OCI-LY3 (cell line): ENCODE data around the gene PROSER1.
A peak's percentile ranks its signal among the peaks of the same experiment; 100 is the strongest.

Experiments
- H2AFZ ChIP-seq: fragments of 200-600, 300-600 bp; shearing (Covaris generic); 2 replicates; pipeline ENCODE4 v1.6.0; 2014; ENCODE audit warnings: antibody characterized with exemption, low read depth, low read length
- H3K27ac ChIP-seq: fragments of 200-600, 300-600 bp; sonication (generic); 2 replicates; pipeline ENCODE4 v1.5.1; 2014; ENCODE audit warnings: mild to moderate bottlenecking, low read length, moderate library complexity, mixed read lengths
- H3K27me3 ChIP-seq: fragments of 200-600, 300-600 bp; sonication (generic); 2 replicates; pipeline ENCODE4 v1.6.1; 2014; ENCODE audit warnings: low read depth, low read length, mixed read lengths
- H3K36me3 ChIP-seq: fragments of 200-600, 300-600 bp; sonication (generic); replicated peaks from 2 replicates; pipeline ENCODE3; 2014; ENCODE audit warnings: low read depth, low read length, mixed read lengths
- H3K4me1 ChIP-seq: fragments of 300-600, 200-600 bp; sonication (generic); 2 replicates; pipeline ENCODE4 v1.6.1; 2014; ENCODE audit warnings: low read length, mixed read lengths
- H3K4me2 ChIP-seq: fragments of 200-600, 300-600 bp; sonication (generic); 2 replicates; pipeline ENCODE4 v1.6.1; 2014; ENCODE audit warnings: low read length, mixed read lengths
- H3K4me3 ChIP-seq: fragments of 300-600, 200-600 bp; sonication (generic); 2 replicates; pipeline ENCODE4 v1.5.1; 2014; ENCODE audit warnings: antibody characterized with exemption, mild to moderate bottlenecking, low read length, moderate library complexity
- H3K79me2 ChIP-seq: fragments of 300-600, 200-600 bp; shearing (Covaris generic); 2 replicates; pipeline ENCODE4 v1.6.1; 2014; ENCODE audit warnings: mild to moderate bottlenecking, low read length, mixed read lengths
- H3K9ac ChIP-seq: fragments of 300-600, 200-600 bp; shearing (Covaris generic); 2 replicates; pipeline ENCODE4 v1.6.0; 2014; ENCODE audit warnings: mild to moderate bottlenecking, low read length, moderate library complexity
- H3K9me3 ChIP-seq: fragments of 200-600, 300-600 bp; shearing (Covaris generic); 2 replicates; pipeline ENCODE4 v1.6.1; 2014; ENCODE audit warnings: low read length, mixed read lengths; ENCODE audit not compliant: insufficient read depth
- H4K20me1 ChIP-seq: fragments of 200-600, 300-600 bp; sonication (generic); 2 replicates; pipeline ENCODE4 v1.6.1; 2016; ENCODE audit warnings: low read length, mixed read lengths; ENCODE audit not compliant: insufficient read depth
- EZH2phosphoT487 ChIP-seq: fragments of 200-600 bp; shearing (Covaris generic); IDR thresholded peaks from 2 replicates; pipeline ENCODE4 v1.6.1; 2018; ENCODE audit warnings: antibody characterized with exemption, mixed run types, low read depth
- TF ChIP-seq, protein P1 (sequence below): fragments of 200-600, 300-600 bp; sonication (generic); IDR thresholded peaks from 2 replicates; pipeline ENCODE4 v1.5.1; 2014; ENCODE audit warnings: antibody characterized with exemption, low read length, low read depth

PROSER1 gene

GRCh38 chr13:39052944-39053343 lies 15.1 kb upstream of the PROSER1 start:
- Histone ChIP-seq H3K36me3 (peaks cover 7% of the 10 kb centered on the region), H2AFZ (no peak overlapping the region), H3K9ac (no peak overlapping the region), H3K4me1 (no peaks in the 10 kb centered on the region), H3K27me3 (no peaks in the 10 kb centered on the region), H3K9me3 (no peaks in the 10 kb centered on the region), H3K79me2 (no peaks in the 10 kb centered on the region), H3K27ac (no peak overlapping the region), H3K4me2 (no peak overlapping the region), H4K20me1 (no peaks in the 10 kb centered on the region), H3K4me3 (no peak overlapping the region)
- TF ChIP-seq, protein P1, sequence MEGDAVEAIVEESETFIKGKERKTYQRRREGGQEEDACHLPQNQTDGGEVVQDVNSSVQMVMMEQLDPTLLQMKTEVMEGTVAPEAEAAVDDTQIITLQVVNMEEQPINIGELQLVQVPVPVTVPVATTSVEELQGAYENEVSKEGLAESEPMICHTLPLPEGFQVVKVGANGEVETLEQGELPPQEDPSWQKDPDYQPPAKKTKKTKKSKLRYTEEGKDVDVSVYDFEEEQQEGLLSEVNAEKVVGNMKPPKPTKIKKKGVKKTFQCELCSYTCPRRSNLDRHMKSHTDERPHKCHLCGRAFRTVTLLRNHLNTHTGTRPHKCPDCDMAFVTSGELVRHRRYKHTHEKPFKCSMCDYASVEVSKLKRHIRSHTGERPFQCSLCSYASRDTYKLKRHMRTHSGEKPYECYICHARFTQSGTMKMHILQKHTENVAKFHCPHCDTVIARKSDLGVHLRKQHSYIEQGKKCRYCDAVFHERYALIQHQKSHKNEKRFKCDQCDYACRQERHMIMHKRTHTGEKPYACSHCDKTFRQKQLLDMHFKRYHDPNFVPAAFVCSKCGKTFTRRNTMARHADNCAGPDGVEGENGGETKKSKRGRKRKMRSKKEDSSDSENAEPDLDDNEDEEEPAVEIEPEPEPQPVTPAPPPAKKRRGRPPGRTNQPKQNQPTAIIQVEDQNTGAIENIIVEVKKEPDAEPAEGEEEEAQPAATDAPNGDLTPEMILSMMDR: no peak
- no peak for TF ChIP-seq EZH2phosphoT487

GRCh38 chr13:39051157-39051556 lies 13.3 kb upstream of the PROSER1 start:
- Histone ChIP-seq H4K20me1 (no peaks in the 10 kb centered on the region), H3K4me2 (no peak overlapping the region), H2AFZ (no peak overlapping the region), H3K27me3 (no peaks in the 10 kb centered on the region), H3K79me2 (no peaks in the 10 kb centered on the region), H3K9me3 (no peaks in the 10 kb centered on the region), H3K9ac (no peak overlapping the region), H3K4me1 (no peaks in the 10 kb centered on the region), H3K27ac (no peak overlapping the region), H3K36me3 (peaks cover 7% of the 10 kb centered on the region), H3K4me3 (no peak overlapping the region)
- TF ChIP-seq EZH2phosphoT487: no peak
- TF ChIP-seq, protein P1: peak; percentile 65

GRCh38 chr13:39049274-39049673 lies 11.4 kb upstream of the PROSER1 start:
- no peak for TF ChIP-seq EZH2phosphoT487
- TF ChIP-seq, protein P1: no peak
- H3K36me3 ChIP-seq: peaks cover 13% of the 10 kb centered on the region
- H3K27ac ChIP-seq: no peak overlapping the region
- H3K4me1 ChIP-seq: peaks cover 11% of the 10 kb centered on the region
- no peaks in the 10 kb centered on the region for H3K9me3 ChIP-seq
- H3K79me2 ChIP-seq: no peaks in the 10 kb centered on the region
- no peak overlapping the region for H2AFZ ChIP-seq
- no peaks in the 10 kb centered on the region for H3K27me3 ChIP-seq
- no peak overlapping the region for H3K4me3 ChIP-seq
- no peak overlapping the region for H3K4me2 ChIP-seq
- H3K9ac ChIP-seq: no peak overlapping the region
- no peaks in the 10 kb centered on the region; the same call in 1 of the 2 replicates for H4K20me1 ChIP-seq

DNA sequence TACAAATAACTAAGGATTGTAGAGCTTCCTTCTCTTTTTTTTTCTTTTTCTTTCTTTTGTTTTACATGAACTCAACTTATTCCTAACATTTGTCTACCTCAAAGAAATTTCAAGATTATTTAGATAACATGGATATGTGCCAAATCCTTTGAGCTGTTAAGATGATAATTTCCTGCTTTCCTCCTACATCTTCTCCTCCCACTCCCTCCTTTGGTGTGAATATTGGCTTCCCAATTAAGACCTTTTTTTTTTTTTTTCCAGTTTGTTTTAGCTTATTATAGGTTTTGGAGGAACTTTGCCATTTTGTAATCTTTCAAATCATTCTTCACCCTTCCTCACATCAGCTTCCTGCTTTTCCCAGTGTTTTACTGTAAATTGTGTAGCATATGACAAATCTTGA lies 10.9 kb upstream of the PROSER1 start:
- Histone ChIP-seq H4K20me1 (no peaks in the 10 kb centered on the region; the same call in 1 of the 2 replicates), H3K4me2 (no peak overlapping the region), H3K27ac (no peak overlapping the region), H3K9me3 (no peaks in the 10 kb centered on the region), H2AFZ (no peak overlapping the region), H3K4me3 (no peak overlapping the region), H3K36me3 (peaks cover 13% of the 10 kb centered on the region), H3K27me3 (no peaks in the 10 kb centered on the region), H3K9ac (no peak overlapping the region), H3K79me2 (no peaks in the 10 kb centered on the region), H3K4me1 (peaks cover 16% of the 10 kb centered on the region)
- TF ChIP-seq, protein P1: no peak
- no peak for TF ChIP-seq EZH2phosphoT487
